Stimulated activated CD4-positive, alpha-beta T cell treated with anti-CD3 and anti-CD28 coated beads, Interleukin-15, amount 100 ng/mL, for 1 hour (primary cell): ENCODE measurements around the gene EMC9.
A peak's percentile ranks its signal among the peaks of the same experiment; 100 is the strongest.
"Not testable (repeated sequence)": the region's sequence is repeated elsewhere in the genome, so short reads cannot be mapped to it uniquely, and the experiment has no call there.

ENCODE experiments used
- DNase-seq, 2 donors: peaks; one replicate each; pipeline ENCODE4 v3.0.0-alpha.2; 2020; ENCODE audit warnings: low read depth in 1 of 2, low spot score in 1 of 2

The EMC9 gene

GRCh38 chr14:24110523-24110922, 30.9 kb downstream of the EMC9 start:
- no peak for DNase-seq

DNA sequence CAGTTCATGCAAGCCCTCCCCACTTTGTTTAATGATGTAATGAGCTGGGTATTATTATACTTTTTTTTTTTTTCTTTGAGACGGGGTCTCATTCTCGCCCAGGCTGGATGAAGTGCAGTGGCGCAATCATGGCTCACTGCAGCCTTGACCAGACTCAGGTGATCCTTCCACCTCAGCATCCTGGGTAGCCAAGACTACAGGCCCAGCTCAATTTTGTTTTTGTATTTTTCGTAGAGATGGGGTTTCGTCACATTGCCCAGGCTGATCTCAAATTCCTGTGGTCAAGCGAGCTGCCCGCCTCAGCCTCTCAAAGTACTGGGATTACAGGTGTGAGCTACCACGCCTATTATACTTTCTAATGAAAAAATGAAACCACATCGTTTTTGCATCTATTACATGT, 31.3 kb downstream of the EMC9 start:
- DNase-seq = no peak

GRCh38 chr14:24108336-24108874, 33.0 kb downstream of the EMC9 start:
- DNase-seq = no peak

DNA sequence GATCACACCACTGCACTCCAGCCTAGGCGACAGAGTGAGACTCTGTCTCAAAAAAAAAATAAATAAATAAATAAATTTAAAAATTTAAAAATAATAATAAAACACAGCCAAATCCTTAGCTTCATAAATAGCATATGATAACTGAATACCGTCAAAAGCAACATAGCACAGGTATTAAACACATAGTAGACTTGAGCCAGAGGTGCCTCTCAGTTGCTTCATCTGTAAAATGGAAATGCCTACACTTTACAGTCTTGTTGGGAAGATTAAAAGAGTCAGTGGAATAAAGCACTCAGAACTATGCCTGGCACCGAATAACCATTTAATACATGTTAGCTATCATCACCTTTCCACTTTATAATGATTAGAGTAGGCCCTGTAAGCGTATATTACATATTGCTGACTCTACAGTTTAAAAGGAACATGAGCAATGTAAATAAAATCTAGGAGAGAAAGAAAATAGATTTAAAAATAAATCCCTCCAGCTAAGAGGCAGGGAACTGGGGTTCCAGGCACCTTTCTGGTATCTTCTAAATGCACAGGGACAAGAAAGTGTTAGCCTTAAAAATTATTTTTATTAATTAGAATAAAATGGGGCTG, 34.6 kb downstream of the EMC9 start:
- no peak for DNase-seq

- not testable (repeated sequence) for DNase-seq
Observed at GRCh38 chr14:24105609-24106239, 35.7 kb downstream of the EMC9 start.

- no peak for DNase-seq
Observed at GRCh38 chr14:24103451-24103850, 37.9 kb downstream of the EMC9 start.

DNA sequence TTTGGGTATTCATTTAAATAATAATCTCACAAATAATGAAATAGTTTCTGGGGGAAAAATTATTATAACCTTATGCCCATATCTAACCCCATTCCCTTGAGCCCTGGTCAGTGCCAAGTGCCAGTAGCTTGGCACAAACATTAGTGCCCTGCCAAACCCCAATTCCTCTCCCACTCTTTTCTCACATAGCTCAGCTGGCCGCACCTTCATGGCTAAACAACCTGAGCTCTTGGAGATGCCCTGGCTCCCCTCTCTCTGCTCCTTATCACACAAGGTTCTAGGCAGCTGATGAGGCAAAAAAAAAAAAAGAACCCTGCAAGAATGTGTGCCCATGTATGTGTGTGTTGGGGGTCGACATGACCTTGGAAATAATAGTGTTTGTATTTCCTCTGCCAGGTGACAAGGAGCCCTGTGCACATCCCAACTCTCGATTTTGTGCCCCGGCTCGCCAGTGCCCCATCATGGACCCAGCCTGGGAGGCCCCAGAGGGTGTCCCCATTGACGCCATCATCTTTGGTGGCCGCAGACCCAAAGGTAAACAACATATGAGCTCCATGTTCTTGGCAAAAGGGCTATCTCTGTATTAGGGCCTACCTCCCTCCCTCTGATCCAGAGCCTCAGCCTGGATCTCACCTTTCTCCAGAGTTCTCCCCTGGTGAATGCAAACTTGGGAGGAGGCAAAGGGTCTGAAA, 38.9 kb downstream of the EMC9 start:
- DNase-seq = no peak

GRCh38 chr14:24100982-24101494, 40.4 kb downstream of the EMC9 start:
- no peak for DNase-seq

- no peak for DNase-seq
Observed at GRCh38 chr14:24100197-24100981, 41.0 kb downstream of the EMC9 start.

DNA sequence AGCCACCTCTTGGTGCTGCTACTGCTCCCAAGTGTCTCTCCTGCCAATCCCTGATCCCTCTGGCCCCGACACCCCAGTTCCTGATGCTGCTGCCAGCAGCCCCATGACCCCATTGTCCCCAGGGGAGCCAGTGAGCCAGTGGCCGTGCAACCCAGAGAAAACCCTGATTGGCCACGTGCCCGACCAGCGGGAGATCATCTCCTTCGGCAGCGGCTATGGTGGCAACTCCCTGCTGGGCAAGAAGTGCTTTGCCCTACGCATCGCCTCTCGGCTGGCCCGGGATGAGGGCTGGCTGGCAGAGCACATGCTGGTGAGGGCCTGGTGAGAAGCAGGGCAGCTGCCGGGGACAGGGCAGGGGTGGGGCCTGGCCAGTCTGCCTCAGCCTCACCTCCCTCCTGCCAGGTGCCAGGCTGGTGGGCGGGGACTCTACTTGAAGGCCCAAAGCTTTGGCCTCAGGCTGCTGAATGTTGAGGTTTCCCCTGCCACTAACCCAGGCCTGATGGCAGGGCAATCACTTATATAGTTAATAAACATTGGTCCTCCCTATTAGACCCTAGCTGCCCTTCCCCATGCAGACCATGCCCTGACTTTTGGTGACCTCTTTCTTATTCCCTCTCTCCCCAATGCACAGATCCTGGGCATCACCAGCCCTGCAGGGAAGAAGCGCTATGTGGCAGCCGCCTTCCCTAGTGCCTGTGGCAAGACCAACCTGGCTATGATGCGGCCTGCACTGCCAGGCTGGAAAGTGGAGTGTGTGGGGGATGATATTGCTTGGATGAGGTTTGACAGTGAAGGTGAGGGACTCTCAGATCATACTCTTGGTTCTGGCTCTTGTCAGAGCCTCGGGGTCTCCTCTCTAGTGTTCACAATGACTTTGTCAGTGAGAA, 42.2 kb downstream of the EMC9 start:
- DNase-seq = no peak

GRCh38 chr14:24098229-24098926, 43.0 kb downstream of the EMC9 start:
- DNase-seq = no peak

- DNase-seq = no peak
Observed at GRCh38 chr14:24096545-24097181, 44.7 kb downstream of the EMC9 start.

- peak in 1 of 2 donors; percentile 48 for DNase-seq
Observed at GRCh38 chr14:24095271-24096068, 45.9 kb downstream of the EMC9 start.

DNA sequence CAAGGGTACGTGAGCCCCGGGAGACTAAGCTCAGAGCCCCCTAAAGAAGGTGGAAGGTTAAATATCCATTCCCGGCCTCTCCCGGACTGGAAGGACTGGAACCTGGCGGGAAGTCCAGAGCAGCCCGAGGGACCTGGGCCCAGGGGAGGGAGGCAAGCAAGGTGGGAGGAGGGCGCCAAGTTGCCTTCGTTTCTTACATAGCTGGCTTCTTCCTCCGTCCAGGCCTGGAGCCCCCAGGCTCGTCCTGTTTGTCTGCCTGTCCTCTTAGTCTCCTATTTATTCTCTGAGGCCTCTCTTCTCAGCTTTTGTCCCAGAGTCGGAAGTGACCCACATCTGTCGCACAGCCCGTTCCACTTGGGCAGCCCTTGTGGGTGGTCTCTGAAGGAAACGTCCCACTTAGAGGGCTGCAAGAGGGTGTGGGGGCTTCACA, 46.5 kb downstream of the EMC9 start:
- no peak for DNase-seq

DNA sequence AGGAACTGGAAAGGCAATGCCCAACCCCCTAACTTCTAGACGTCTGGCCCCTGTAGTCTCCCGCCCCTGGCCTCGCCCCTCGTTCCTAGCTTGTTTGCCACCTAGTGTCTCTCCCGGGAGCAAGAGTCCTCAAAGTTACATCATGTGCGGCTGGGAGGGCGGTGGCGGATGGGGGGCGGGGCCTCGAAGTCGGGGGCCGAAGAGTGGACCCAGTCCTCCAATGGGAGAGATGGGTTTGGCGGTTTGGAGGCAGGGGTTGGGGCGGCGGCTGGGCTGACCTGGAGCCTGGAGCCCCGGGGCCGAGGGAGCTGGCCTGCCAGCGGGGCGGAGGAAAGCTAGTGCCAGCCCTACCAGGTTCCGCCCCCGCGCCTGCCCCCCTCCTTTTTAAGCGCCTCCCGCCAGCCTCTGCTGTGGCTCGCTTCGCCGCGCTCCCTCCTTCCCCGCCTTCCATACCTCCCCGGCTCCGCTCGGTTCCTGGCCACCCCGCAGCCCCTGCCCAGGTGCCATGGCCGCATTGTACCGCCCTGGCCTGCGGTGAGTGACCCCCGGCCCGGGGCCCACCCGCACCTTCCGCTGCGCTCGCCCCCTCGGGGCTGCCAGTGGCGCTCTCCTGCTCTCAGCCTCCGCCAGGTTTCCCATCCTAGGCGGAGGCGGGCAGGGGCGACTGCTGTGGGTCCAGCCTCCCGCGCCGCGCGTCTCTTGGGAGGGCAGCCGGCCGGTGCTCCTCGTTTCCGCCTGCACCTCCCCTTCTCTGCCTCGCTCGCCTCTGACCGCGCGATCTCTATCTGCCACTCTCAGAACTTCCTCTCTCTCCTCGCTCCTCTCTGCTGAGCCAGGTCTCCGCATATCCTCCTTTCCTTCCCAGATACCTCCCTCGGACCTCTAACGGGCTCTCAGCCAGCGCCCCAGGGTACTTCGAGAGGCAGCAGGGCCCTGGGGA, 47.2 kb downstream of the EMC9 start, which contains the start of gene PCK2:
Gene PCK2, plus strand, starts transcription at position 411 of the 940 bp plus-strand sequence. Its CDS starts 95 bp downstream, at position 506.
- DNase-seq = peak; percentile 45 to 77

- DNase-seq = no peak
Observed at GRCh38 chr14:24093207-24093900, 48.0 kb downstream of the EMC9 start.
